Measurements from ENCODE around the gene CRHR2.

CRHR2 gene

GRCh38 chr7:30616318-30616717 is 65.9 kb downstream of the CRHR2 start:
- no peak for DNase-seq

GRCh38 chr7:30613366-30614325 is 68.6 kb downstream of the CRHR2 start:
- DNase-seq = no peak

- no peak for DNase-seq
Measured at GRCh38 chr7:30612658-30613265, 69.5 kb downstream of the CRHR2 start.

GRCh38 chr7:30605832-30606231 is 76.4 kb downstream of the CRHR2 start:
- DNase-seq = no peak

- no peak for DNase-seq
Measured at GRCh38 chr7:30604901-30605300, 77.4 kb downstream of the CRHR2 start.

Data from NCI-H345 (cell line).